ENCODE data around the gene CEBPZ.
A peak's percentile ranks its signal among the peaks of the same experiment; 100 is the strongest.

CEBPZ gene

GRCh38 chr2:37181726-37182684 is 49.4 kb downstream of the CEBPZ start:
- H3K4me3 ChIP-seq (ENCODE audit: low read depth, low read length) = no peak overlapping the region

GRCh38 chr2:37180640-37181039 is 50.8 kb downstream of the CEBPZ start:
- DNase-seq (ENCODE audit: low read depth) = no peak
- no peak for TF ChIP-seq POLR2A (IDR thresholded peaks at IDR 0.05; ENCODE audit: extremely low read depth, insufficient read length)
- no peak for TF ChIP-seq MYC (IDR thresholded peaks at IDR 0.05; ENCODE audit: low read depth, low read length)
- no peak for TF ChIP-seq CTCF (IDR thresholded peaks at IDR 0.05; ENCODE audit: low read depth, low read length)
- TF ChIP-seq MAX (IDR thresholded peaks at IDR 0.05; ENCODE audit: low read depth, low read length) = no peak
- H3K4me3 ChIP-seq (ENCODE audit: low read depth, low read length) = no peak overlapping the region

More at GRCh38 chr2:37181726-37182684, 49.4 kb downstream of the CEBPZ start:
- no peak for TF ChIP-seq POLR2A (IDR thresholded peaks at IDR 0.05; ENCODE audit: extremely low read depth, insufficient read length)
- DNase-seq (ENCODE audit: low read depth) = no peak

- DNase-seq (ENCODE audit: low read depth) = no peak
- no peak overlapping the region for H3K4me3 ChIP-seq (ENCODE audit: low read depth, low read length)
- TF ChIP-seq MAX (IDR thresholded peaks at IDR 0.05; ENCODE audit: low read depth, low read length) (no peak), CTCF (IDR thresholded peaks at IDR 0.05; ENCODE audit: low read depth, low read length) (peak; percentile 25)
Observed at GRCh38 chr2:37180006-37180639, 51.3 kb downstream of the CEBPZ start.

- no peak for TF ChIP-seq MYC (IDR thresholded peaks at IDR 0.05; ENCODE audit: low read depth, low read length)
- TF ChIP-seq CTCF (IDR thresholded peaks at IDR 0.05; ENCODE audit: low read depth, low read length) = no peak
- TF ChIP-seq MAX (IDR thresholded peaks at IDR 0.05; ENCODE audit: low read depth, low read length) = no peak
- no peak for TF ChIP-seq POLR2A (IDR thresholded peaks at IDR 0.05; ENCODE audit: extremely low read depth, insufficient read length)
- DNase-seq (ENCODE audit: low read depth) = no peak
- no peak overlapping the region for H3K4me3 ChIP-seq (ENCODE audit: low read depth, low read length)
Observed at GRCh38 chr2:37173741-37174140, 57.7 kb downstream of the CEBPZ start.

GRCh38 chr2:37171624-37171950 is 59.8 kb downstream of the CEBPZ start:
- DNase-seq (ENCODE audit: low read depth) = no peak
- TF ChIP-seq MYC (IDR thresholded peaks at IDR 0.05; ENCODE audit: low read depth, low read length) = no peak
- no peak for TF ChIP-seq MAX (IDR thresholded peaks at IDR 0.05; ENCODE audit: low read depth, low read length)
- no peak for TF ChIP-seq CTCF (IDR thresholded peaks at IDR 0.05; ENCODE audit: low read depth, low read length)
- TF ChIP-seq POLR2A (IDR thresholded peaks at IDR 0.05; ENCODE audit: extremely low read depth, insufficient read length) = no peak
- H3K4me3 ChIP-seq (ENCODE audit: low read depth, low read length) = no peak overlapping the region

- TF ChIP-seq POLR2A (IDR thresholded peaks at IDR 0.05; ENCODE audit: extremely low read depth, insufficient read length) = no peak
- TF ChIP-seq CTCF (IDR thresholded peaks at IDR 0.05; ENCODE audit: low read depth, low read length) = peak; percentile 71
- no peak overlapping the region for H3K4me3 ChIP-seq (ENCODE audit: low read depth, low read length)
- peak; percentile 75 for DNase-seq (ENCODE audit: low read depth)
Observed at GRCh38 chr2:37168217-37168981, 63.0 kb downstream of the CEBPZ start.
